Mammary microvascular endothelial cell (primary cell): ENCODE data around the gene NID1. TPM values are rescaled to one million over a fixed set of nuclear protein-coding genes. Genes with fewer than 3 reads are reported as not detected.

Experiments
- total RNA-seq: library from RNA; depleted of rRNA; stranded (reverse); fragments of >200 nt; gene quantifications from 2 replicates; pipeline ENCODE4 v1.2.3, GENCODE V29; 2015

NID1 gene
- 84.1 and 87.7 TPM in 2 replicates for total RNA-seq

GRCh38 chr1:236064674-236065508 lies at the start of gene NID1:
TSS of gene NID1 (minus strand) at chr1:236065090. CDS start at chr1:236065079, 11 bp downstream.

Other genes with a start within 250 kb of the NID1 start
- gene LYST, start 198.2 kb downstream of the NID1 start, total RNA-seq = 3.6 and 7.6 TPM in 2 replicates
- gene GPR137B, start 77.4 kb upstream of the NID1 start, total RNA-seq = 4.3 and 7.5 TPM in 2 replicates
- 2.8 and 3.4 TPM in 2 replicates for gene ERO1B, start 216.9 kb upstream of the NID1 start, total RNA-seq